HG03060 (cell line): Measurements from ENCODE around the gene SRSF9.
"Not testable (repeated sequence)": the region's sequence is repeated elsewhere in the genome, so short reads cannot be mapped to it uniquely, and the experiment has no call there.

Experiments used
- ATAC-seq: cut with Tn5 transposase; IDR thresholded peaks from one replicate; pipeline ENCODE4 v1.9.1; 2021; ENCODE audit warnings: low read depth, moderate number of reproducible peaks; ENCODE audit not compliant: unreplicated experiment

Gene SRSF9, protein sequence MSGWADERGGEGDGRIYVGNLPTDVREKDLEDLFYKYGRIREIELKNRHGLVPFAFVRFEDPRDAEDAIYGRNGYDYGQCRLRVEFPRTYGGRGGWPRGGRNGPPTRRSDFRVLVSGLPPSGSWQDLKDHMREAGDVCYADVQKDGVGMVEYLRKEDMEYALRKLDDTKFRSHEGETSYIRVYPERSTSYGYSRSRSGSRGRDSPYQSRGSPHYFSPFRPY

DNA sequence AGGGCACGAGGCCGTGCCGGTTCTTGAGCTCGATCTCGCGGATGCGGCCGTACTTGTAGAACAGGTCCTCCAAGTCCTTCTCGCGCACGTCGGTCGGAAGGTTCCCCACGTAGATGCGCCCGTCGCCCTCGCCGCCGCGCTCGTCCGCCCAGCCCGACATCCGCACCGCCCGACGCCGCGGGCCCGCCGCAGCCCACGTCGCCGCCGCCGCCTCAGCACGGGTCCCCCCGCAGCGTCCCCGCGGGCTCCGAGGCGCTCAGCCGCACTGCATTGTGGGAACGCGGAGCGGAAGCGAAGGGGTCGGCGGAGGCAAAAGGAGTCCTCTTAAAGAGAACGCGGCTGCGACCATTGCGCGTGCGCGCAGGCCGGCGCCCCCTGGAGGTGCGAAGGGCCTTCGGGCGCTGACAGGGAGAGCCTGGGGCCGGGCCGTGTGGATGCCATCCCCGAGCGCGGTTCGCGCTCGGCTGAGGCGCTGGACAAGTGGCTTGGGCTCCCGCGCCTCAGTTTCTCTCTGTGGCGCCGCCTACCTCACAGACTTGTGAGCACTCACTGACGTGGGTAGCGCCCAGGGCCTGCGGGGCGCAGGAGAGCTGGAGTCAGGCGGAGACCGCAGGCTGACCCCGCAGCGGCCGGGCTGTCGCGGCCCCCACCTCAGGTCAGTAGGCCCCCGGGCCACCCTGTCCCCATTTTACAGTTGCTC, at the start of gene SRSF9:
Gene SRSF9 (minus strand): TSS at position 299 of the 700 bp plus-strand sequence. CDS start 139 bp downstream, at position 160.
- ATAC-seq: peak; percentile 87

DNA sequence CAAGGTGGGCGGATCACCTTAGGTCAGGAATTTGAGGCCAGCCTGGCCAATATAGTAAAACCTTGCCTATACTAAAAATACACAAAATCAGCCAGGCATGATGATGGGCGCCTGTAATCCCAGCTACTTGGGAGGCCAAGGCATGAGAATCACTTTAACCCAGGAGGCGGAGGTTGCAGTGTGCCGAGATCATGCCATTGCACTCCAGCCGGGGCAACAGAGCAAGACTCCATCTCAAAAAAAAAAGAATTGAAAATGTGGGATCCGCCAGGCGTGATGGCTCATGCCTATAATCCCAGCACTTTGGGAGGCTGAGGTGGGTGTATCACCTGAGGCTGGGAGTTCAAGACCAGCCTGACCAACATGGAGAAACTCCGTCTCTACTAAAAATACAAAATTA, 49.8 kb upstream of the SRSF9 start:
- ATAC-seq: not testable (repeated sequence)

DNA sequence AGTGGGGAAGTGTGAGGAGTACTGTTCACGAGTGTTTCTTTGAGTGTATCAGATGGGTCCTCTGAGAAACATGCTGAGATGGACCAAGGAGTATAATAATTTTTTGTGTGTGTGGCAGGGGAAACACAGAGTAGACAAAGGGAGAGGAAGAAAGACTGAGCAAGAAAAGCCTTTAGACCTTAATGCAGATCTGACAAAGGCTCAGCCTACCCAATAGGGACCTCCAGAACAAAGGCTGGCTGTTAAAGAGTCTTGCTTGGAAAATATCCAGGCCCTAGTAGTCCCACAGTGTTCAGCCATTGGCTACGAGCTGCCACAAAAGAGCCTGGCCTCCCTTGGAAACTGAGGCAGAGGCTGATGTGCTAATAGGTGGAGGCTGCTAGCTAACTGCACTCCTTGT, 45.9 kb upstream of the SRSF9 start:
- no peak for ATAC-seq

DNA sequence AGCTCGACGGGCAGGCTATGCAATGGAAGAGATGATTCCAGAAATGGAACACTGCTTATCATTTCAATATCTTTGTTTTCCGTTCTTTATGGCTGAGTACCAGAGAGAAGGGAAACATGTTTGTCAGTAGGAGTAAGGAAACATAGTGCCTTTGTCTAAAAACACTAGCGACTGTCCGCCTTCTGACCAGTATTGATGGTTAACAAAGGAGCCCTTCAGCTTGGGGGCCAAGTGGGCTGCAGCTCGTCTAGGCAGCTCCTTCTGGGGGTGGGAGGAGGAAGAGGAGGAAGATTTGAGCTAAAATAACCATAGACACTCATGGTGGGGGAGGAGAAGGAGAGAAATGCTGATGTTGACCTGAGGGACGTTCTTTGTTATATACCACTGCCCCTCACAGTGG, 44.5 kb upstream of the SRSF9 start:
- no peak for ATAC-seq

DNA sequence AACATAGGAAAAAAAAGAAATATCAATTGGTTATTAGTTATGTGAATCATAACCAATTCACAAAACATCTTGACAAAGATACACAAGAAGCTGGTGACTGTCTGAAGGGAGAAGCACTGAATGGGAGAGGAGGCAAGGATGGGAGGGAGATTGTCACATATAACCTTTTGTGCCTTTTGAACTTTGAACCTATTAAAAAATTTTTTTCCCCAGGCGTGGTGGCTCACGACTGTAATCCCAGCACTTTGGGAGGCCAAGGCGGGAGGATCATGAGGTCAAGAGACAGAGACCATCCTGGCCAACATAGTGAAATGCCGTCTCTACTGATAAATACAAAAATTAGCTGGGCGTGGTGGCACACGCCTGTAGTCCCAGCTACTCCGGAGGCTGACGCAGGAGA, 39.0 kb upstream of the SRSF9 start:
- no peak for ATAC-seq

DNA sequence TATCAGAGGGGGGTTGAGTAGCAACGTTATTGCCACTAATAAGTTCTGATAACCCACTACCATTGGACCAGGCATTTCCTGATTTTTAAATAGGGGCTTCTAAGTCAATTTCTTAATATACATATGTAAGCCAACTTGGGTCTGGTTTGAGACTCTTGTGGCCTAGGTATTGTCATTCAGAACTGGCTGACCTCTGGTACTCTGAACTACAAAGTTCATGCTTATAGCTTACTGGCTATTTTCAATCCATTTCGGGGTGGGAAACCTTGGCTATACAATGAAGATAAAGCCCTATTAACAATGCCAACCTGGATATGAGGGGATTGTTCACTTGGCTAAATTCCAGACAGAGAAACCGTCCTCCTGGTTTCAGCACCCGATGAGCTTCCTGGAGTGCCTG, 35.0 kb upstream of the SRSF9 start:
- ATAC-seq: no peak

DNA sequence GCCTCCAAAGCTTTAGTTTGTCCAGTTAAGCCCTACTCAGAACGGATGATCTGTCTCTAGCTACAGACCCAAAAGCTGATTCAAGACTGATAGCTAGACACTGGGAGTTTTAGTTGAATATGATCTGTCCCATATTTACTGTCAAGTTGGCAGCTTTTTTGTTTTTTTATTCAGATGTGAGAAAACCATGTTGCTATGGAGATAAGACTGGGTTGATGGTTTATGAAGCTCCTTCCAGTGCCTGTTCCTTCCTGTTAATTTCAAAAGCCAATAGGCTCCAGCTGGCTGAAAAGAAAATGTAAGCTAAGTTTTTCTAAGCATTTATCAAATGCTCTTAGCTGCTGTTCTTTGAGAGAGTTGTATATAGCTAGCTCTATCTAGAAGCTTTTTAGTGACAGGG, 31.0 kb upstream of the SRSF9 start:
- ATAC-seq: no peak

DNA sequence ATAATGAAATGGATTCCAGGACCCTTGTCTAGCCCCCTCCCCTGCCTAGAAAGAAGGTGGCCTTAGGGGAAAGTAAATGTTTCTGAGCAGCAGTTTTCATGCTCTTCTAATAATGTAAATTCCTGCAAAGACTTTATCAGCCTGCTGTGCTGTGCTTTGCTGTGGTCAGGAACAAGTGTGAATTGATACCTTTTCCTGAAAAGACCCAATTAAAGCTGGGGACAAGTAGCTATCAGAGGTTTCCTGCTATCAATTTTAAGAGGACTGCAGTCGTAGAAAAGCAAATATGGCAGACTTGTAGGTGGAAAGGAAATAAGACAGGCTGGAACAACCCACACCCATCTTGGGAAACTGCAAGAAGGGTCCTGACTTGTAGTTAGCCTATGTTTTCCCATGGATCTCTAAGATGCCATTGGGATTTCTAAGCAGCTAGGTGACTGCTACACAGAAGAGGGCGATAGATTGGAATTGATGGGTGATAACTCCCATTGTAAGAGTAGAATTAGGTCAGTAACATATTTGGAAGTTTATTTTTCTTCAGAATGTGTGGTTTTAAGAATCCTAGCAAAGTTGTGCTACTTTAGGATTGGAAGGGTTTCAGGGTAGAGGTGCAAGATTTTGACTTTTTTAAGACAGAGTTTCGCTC, 29.4 kb upstream of the SRSF9 start:
- ATAC-seq: no peak

DNA sequence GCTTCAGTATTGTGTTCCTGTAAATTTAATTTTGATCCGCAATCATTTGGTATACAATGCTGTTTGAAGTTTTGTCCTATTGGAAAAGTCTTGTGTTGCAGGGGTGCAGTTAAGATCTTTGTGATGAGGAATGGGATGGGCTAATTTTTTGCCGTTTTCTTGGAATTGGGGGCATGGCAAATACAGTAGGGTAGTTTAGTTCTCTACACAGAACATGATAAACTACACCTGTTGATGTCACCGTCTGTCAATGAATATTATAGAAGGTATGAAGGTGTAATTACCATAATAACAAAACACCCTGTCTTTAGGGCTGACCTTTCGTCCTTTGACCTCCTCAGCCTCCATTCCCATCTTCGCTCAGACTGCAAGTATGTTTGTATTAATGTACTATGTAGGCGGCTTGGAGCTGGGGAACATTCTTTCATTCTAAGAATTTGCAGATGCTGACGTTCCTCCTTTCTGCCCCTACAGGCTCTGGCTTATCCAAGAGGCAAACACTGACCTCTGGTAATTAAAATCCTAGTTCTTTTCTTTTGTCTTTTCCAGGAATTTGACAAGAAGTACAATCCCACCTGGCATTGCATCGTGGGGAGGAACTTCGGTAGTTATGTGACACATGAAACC, 28.1 kb upstream of the SRSF9 start:
- ATAC-seq: no peak

DNA sequence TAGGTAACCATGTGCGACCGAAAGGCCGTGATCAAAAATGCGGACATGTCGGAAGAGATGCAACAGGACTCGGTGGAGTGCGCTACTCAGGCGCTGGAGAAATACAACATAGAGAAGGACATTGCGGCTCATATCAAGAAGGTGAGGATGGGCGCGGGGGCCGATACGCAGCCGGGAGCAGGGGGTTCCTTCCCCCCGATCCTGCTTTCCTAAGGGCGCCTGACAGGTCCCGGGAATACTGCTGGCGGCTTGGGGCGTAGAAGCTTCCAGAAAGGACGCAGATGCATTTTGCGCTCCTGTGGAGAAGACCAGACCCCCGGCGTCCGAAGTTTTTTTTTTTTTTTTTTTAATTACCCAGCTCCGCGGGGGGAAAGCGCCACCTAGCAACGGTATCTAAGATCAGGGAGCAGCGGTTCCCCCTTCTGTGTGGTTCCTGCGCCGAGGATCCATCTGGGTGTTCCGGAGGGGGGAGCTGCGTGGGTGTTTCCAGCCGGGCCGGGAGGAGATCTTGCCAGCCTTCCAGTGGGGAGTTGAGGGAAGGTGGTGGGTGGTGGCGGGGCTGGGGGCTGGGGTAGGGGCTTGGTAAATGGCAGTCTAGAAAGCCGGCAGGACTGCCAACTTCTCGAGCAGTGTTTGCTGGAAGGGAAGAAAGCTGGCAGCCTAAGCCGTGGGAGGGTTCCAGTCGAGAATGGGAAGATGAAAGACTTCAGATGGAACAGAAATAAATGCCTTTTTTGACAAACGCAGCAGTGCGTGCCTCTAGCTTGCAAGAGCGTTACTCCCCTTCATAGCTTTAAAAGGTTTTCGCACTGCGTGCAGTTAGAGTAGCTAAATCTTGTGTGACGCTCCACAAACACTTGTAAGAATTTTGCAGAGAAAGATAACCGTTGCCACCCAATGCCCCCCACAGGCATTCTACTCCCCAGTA, 27.1 kb upstream of the SRSF9 start:
- ATAC-seq: no peak

DNA sequence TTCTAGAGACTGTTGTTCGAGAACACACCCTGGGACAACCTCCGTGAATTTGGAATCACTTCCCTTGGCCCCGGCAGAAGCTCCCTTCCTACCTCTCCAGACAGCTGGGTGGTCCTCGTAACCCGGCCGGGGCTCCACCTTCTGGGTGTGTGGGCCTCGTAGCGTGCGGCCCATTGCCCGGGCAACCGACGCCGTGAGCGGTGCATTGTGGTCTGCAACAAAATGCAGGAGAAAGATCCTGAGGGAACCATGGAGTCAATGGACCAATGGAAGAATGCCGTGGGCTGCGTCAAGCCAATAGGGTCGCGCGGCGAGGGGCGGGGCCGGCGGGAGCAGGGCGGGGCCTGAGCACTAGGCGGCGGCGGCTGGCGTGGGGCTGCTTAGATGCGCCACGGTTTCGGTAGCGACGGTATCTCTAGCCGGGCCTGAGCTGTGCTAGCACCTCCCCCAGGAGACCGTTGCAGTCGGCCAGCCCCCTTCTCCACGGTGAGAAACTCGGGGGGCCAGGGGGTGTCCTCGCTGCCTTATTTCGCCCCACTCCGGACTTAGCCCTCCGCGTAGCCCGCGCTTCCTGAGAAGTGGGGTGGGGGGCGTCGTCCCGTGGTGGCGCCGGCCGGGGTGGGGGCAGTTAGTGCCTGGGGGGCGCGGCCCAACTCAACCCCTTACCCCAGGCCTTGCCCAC, 26.3 kb upstream of the SRSF9 start, which contains the start of gene DYNLL1:
Gene DYNLL1 (plus strand): TSS at position 383 of the 682 bp plus-strand sequence. CDS start 309 bp downstream, outside the sequence.
- peak; percentile 91 for ATAC-seq

DNA sequence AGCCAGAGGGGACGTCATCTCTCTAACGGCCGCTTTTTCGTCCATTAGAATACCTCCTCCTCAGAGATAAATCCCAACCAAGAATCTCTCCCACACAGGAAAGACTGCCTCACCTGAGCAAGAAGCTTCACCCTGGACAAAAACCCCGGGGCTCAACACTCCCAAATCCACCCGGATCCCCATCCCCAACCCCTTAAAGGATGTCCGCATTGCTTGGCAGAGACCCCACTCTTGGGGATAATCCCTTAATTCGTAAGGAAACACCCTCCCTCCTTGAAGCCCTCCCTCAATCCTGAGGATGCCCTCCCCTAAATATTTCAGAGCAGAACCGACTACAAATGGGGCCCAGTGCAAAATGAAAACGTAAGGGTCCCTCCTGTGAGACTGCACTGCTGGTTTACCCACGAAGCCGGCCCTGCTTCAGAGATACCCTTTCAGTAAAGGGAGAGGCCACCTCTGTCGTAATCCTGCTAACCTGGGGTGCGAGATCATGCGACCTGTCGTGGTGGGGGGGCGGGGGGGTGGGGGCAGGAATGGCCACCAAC, 25.7 kb upstream of the SRSF9 start:
- ATAC-seq: no peak

DNA sequence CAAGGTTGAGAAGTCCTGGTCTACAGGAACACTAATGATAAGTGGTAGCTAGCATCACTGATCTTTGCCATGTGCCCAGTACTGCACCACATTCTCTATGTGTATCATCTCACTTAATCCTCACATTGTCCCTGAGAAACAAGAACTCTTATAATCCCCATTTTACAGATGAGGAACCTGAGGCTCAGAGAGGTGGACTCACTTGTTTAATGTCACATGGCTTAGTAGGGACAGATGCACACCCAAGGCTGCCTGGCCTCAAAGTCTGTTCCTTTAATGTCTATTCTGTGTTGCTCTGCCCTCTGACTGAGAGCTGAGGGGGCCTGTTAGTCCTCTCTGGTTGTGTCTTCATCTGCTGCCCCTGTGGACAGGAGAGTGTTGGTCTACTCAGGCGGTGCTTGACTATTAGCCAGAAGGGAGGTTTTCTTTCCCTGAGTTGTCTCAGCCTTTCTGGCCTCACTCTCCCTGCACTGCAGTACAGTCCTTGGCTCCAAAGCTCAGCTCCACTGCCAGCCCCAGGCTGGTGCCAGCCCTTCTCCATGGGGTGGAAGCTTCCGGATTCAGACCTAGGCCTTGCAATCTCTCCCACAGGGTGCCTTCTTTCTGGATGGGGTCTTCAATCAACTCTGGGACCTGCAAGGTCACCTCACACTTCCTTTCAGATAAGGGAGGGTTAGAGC, 21.4 kb upstream of the SRSF9 start:
- no peak for ATAC-seq

DNA sequence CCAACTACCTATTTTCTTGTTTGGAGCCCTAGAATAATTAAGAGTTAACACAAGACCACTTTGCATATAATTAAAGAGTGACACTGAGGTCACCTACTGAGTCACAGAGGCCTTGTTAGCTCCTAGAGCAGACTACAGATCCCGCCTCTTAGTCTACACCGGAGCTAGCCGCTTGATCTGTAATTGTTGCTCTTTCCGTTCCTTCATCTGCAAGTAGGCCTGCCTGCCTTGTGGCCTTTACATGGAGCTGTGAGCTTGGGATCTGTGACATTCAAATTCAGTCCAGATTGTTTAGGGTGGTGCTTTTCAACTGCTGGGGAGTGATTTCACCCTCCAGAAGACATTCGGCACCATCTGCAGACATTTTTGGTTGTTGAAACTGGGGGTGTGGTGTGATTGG, 20.8 kb upstream of the SRSF9 start:
- ATAC-seq: no peak

DNA sequence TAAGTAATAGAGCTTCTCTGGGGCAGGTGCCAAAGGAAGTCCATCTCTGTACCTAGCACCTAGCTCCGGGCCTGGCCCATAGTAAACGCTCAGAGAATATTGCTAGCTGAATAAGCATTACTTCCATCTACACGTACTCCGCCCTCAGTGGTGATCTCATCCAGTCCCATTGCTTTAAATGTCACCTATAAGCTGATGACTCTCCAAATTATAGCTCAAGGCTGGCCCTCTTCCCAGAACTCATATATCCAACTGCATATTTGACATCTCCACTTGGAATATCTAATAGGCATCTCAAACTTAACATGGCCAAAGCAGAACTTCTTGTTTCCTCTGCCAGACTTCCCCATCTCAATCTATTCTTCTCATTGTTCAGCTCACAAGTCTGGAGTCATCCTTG, 19.5 kb upstream of the SRSF9 start:
- ATAC-seq: no peak

DNA sequence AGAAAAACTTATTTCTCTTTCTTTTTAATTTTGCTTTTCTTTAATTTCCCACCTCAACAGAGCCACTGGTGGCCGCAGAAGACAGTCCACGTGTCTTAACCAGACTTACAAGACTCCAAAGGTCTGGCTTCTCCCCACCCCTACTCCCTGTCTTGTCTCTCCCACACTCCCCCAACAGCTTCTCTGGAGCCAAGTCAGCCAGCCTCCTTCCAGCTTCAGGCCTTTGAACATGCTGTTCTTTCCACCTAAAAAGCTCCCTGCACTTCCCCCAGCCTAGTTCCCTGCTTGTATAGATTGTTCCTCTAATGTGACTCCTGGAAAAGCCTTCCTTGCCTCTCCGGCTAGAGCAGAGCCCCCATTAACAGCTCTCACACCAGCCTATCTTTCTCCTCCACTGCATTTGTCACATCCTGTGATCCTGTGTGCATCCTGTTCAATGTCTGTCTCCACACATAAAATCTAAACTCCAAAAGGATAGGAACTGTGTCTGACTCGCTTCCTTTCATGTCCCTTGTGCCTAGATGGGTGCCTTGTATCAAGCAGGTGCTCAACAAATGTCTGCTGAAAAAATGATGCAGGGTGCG, 18.6 kb upstream of the SRSF9 start:
- ATAC-seq: no peak

DNA sequence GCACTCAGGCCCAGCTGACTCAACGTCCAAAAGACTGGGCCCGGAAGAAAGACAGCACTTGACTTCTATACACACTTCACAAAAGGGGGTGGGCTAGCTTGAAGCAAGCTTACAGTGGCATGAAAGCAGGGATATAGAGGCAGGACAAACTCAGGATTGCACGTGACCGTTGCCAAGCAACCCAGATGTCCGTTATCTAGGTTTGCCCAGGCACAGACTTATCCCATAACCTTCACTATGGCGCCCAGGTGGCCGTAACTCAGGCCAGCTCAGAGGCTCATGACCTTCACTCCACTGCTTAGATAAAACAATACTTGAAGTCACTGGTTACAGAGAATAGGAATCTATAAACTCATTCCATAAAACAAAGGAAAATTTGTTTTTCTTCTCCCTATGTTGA, 18.0 kb upstream of the SRSF9 start:
- ATAC-seq: not testable (repeated sequence)
